Osteocyte (in vitro differentiated cells): Measurements from ENCODE around the gene C6orf118. TPM values are rescaled to one million over a fixed set of nuclear protein-coding genes. Genes with fewer than 3 reads are reported as not detected.

Experiments used
- DNase-seq: peaks from one replicate; pipeline ENCODE4 v3.0.0; 2021; ENCODE audit warnings: mixed read lengths; ENCODE audit not compliant: unreplicated experiment; ENCODE audit errors: extremely low spot score
- H3K27ac Mint-ChIP-seq: one replicate; pipeline ENCODE4 v1.8.0; 2021; ENCODE audit warnings: mild to moderate bottlenecking, mixed read lengths; ENCODE audit not compliant: unreplicated experiment
- H3K27me3 Mint-ChIP-seq: one replicate; pipeline ENCODE4 v1.8.0; 2021; ENCODE audit warnings: mixed read lengths; ENCODE audit not compliant: unreplicated experiment
- H3K36me3 Mint-ChIP-seq: one replicate; pipeline ENCODE4 v1.8.0; 2021; ENCODE audit warnings: mixed read lengths; ENCODE audit not compliant: unreplicated experiment
- H3K4me1 Mint-ChIP-seq: one replicate; pipeline ENCODE4 v1.8.0; 2021; ENCODE audit warnings: mixed read lengths; ENCODE audit not compliant: unreplicated experiment
- H3K4me3 Mint-ChIP-seq: one replicate; pipeline ENCODE4 v1.8.0; 2021; ENCODE audit warnings: mild to moderate bottlenecking, moderate library complexity, mixed read lengths; ENCODE audit not compliant: unreplicated experiment
- H3K9me3 Mint-ChIP-seq: one replicate; pipeline ENCODE4 v1.8.0; 2021; ENCODE audit warnings: mixed read lengths; ENCODE audit not compliant: unreplicated experiment
- CTCF ChIP-seq: fragments of 200-600 bp; sonication (generic); IDR thresholded peaks from 2 replicates; pipeline ENCODE4 v1.5.0; 2021; ENCODE audit warnings: antibody characterized with exemption, mild to moderate bottlenecking, moderate library complexity
- total RNA-seq: library from RNA; stranded (reverse); gene quantifications from 2 replicates; pipeline ENCODE4 v1.2.1, GENCODE V29; 2021

C6orf118 gene
- total RNA-seq, 1 donor from 2014 or later, result not detected

GRCh38 chr6:165268987-165269386, 40.4 kb downstream of the C6orf118 start:
- DNase-seq, result no peak
- Mint-ChIP-seq H3K27me3 (no peaks in the 10 kb centered on the region), H3K36me3 (no peaks in the 10 kb centered on the region), H3K4me3 (no peak overlapping the region), H3K9me3 (peaks cover 28% of the 10 kb centered on the region), H3K4me1 (no peaks in the 10 kb centered on the region), H3K27ac (no peak overlapping the region)
- no peak for TF ChIP-seq CTCF

- Mint-ChIP-seq H3K4me3 (no peak overlapping the region), H3K27ac (no peak overlapping the region), H3K4me1 (no peaks in the 10 kb centered on the region), H3K36me3 (no peaks in the 10 kb centered on the region), H3K27me3 (no peaks in the 10 kb centered on the region), H3K9me3 (peaks cover 32% of the 10 kb centered on the region)
- TF ChIP-seq CTCF, result no peak
- DNase-seq, result no peak
Observed at GRCh38 chr6:165266621-165267020, 42.8 kb downstream of the C6orf118 start.

- Mint-ChIP-seq H3K36me3 (no peaks in the 10 kb centered on the region), H3K27me3 (no peaks in the 10 kb centered on the region), H3K27ac (no peak overlapping the region), H3K9me3 (peaks cover 32% of the 10 kb centered on the region), H3K4me3 (no peak overlapping the region), H3K4me1 (no peaks in the 10 kb centered on the region)
- DNase-seq, result no peak
- TF ChIP-seq CTCF, result no peak
Observed at GRCh38 chr6:165266191-165266590, 43.2 kb downstream of the C6orf118 start.

GRCh38 chr6:165260462-165260861, 48.9 kb downstream of the C6orf118 start:
- no peaks in the 10 kb centered on the region for H3K36me3 Mint-ChIP-seq
- peaks cover 30% of the 10 kb centered on the region for H3K9me3 Mint-ChIP-seq
- H3K4me3 Mint-ChIP-seq, result no peak overlapping the region
- H3K27ac Mint-ChIP-seq, result no peak overlapping the region
- TF ChIP-seq CTCF, result no peak
- no peaks in the 10 kb centered on the region for H3K4me1 Mint-ChIP-seq
- no peak for DNase-seq
- H3K27me3 Mint-ChIP-seq, result no peaks in the 10 kb centered on the region

- DNase-seq, result no peak
- Mint-ChIP-seq H3K36me3 (no peaks in the 10 kb centered on the region), H3K9me3 (peaks cover 7% of the 10 kb centered on the region), H3K4me1 (no peaks in the 10 kb centered on the region), H3K27me3 (no peaks in the 10 kb centered on the region), H3K4me3 (no peak overlapping the region), H3K27ac (no peak overlapping the region)
- TF ChIP-seq CTCF, result no peak
Observed at GRCh38 chr6:165249808-165250207, 59.6 kb downstream of the C6orf118 start.
